MCF 10A (cell line): ENCODE results near the gene HDGFL2. TPM values are rescaled to one million over a fixed set of nuclear protein-coding genes. Genes with fewer than 3 reads are reported as not detected.

Experiments
- BruUV-seq: library from RNA; stranded (reverse); fragments of 400-500 nt; replicated peaks from 2 replicates; lab custom pipeline; 2021; lab: Mats Ljungman, UMichigan
- CTCF ChIA-PET: fragments of 300-600 bp; sonication (Branson Sonifier 250); formaldehyde crosslinking; extraction: SDS; loops from one replicate; lab custom pipeline; 2021; ENCODE audit warnings: antibody characterized with exemption, inconsistent platforms; lab: Yijun Ruan, JAX
- POLR2A ChIA-PET: fragments of 300-600, 350-650 bp; sonication (Branson Sonifier 250); formaldehyde crosslinking; extraction: SDS; loops from one replicate; lab custom pipeline; 2020; ENCODE audit warnings: antibody characterized with exemption, inconsistent platforms; lab: Yijun Ruan, JAX
- DNase-seq: peaks from one replicate; pipeline ENCODE4 v3.0.0-alpha.2; 2018; ENCODE audit not compliant: unreplicated experiment
- H3K27ac Mint-ChIP-seq: one replicate; pipeline ENCODE4 v1.8.0; 2022; ENCODE audit warnings: mild to moderate bottlenecking, low read depth, mixed read lengths; ENCODE audit not compliant: unreplicated experiment
- H3K27me3 Mint-ChIP-seq: one replicate; pipeline ENCODE4 v1.8.0; 2022; ENCODE audit warnings: mixed read lengths; ENCODE audit not compliant: insufficient read depth, unreplicated experiment
- H3K36me3 Mint-ChIP-seq: one replicate; pipeline ENCODE4 v1.8.0; 2022; ENCODE audit warnings: mild to moderate bottlenecking, moderate library complexity, mixed read lengths; ENCODE audit not compliant: insufficient read depth, unreplicated experiment
- H3K4me1 Mint-ChIP-seq: one replicate; pipeline ENCODE4 v1.8.0; 2022; ENCODE audit warnings: mixed read lengths; ENCODE audit not compliant: insufficient read depth, unreplicated experiment
- H3K4me3 Mint-ChIP-seq: one replicate; pipeline ENCODE4 v1.8.0; 2022; ENCODE audit warnings: mild to moderate bottlenecking, moderate library complexity, mixed read lengths; ENCODE audit not compliant: unreplicated experiment
- H3K9me3 Mint-ChIP-seq: one replicate; pipeline ENCODE4 v1.8.0; 2022; ENCODE audit warnings: mixed read lengths; ENCODE audit not compliant: unreplicated experiment
- CTCF ChIP-seq: fragments of 200-600 bp; IDR thresholded peaks from one replicate; pipeline ENCODE4 v1.8.0; 2022; ENCODE audit warnings: antibody characterized with exemption, mild to moderate bottlenecking; ENCODE audit not compliant: unreplicated experiment
- intact Hi-C: fragments of 100-400 bp; cut with micrococcal nuclease; formaldehyde crosslinking; loops from 2 replicates; pipeline ENCODE4 v1.14.1; 2022
- total RNA-seq: library from RNA; stranded (reverse); gene quantifications from 2 replicates; pipeline ENCODE4 v1.2.3, GENCODE V29; 2022

HDGFL2 gene
- total RNA-seq, 1 experiment from 2014 or later, result 46.3 TPM

DNA sequence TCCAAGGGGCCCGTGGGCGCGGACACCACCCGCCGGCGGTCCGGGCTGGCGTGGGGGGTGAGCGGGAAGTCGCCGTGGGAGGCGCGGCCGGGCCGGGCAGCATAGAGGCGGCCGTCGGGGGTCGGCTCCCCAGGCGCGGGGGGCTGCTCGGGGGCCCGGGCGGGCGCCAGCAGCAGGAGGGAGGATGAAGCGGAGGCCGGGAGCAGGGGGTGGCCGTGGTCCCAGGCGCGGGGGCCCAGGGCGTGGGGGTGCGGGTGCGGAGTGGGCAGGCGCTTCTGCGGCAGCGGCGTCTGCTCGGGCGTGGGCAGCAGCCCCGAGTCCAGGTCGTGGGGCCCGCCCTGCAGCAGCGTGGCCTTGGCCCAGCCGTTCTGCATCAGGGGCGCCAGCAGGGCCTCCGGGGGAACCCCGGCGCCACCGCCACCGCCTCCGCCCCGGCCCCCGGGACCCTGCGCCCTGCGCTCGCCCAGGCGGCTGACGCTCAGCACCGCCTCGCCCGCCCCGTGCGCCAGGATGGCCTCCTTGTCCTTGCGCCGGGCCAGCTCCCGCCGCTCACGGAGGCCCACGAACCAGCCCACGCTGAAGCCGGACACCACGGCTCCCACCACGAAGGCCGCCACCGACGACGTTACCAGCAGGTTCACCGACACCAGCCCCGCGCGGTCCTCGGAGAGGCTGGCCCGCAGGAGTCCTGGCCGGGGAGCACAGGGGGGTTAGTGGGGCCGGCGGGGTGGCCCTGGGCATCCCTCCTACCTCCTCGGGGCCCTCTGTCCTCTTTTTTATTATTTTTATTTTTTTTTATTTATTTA lies 71.9 kb downstream of the HDGFL2 start:
- Mint-ChIP-seq H3K27ac (no peak overlapping the region), H3K27me3 (no peaks in the 10 kb centered on the region), H3K9me3 (no peaks in the 10 kb centered on the region), H3K36me3 (peaks cover 6% of the 10 kb centered on the region), H3K4me3 (no peak overlapping the region), H3K4me1 (no peaks in the 10 kb centered on the region)
- TF ChIP-seq CTCF, result no peak
- DNase-seq, result no peak
- no TSS peak for BruUV-seq
- CTCF ChIA-PET, result interaction anchor here (0.7 kb wide), 1 partner anchor 19 kb away, joined by 4 read pairs; no protein-coding TSS in a partner anchor
- intact Hi-C loops, result no loop called here
- POLR2A ChIA-PET, result no interaction called here

GRCh38 chr19:4547303-4548237 lies 75.5 kb downstream of the HDGFL2 start:
- ChIA-PET POLR2A (interaction anchor here (0.7 kb wide), 1 partner anchor 128 kb away, joined by 4 read pairs; no protein-coding TSS in a partner anchor), CTCF (interaction anchor here (0.6 to 3.3 kb wide), 10 partner anchors 9 to 923 kb away, joined by 3 to 13 read pairs (median 4); no protein-coding TSS in a partner anchor)
- peak; percentile 54 for DNase-seq
- no peaks in the 10 kb centered on the region for H3K4me1 Mint-ChIP-seq
- H3K36me3 Mint-ChIP-seq, result peaks cover 6% of the 10 kb centered on the region
- H3K27ac Mint-ChIP-seq, result no peak overlapping the region
- intact Hi-C loops, result no loop called here
- peaks cover under 1% of the 10 kb centered on the region for H3K9me3 Mint-ChIP-seq
- peak; percentile 40 for TF ChIP-seq CTCF
- H3K27me3 Mint-ChIP-seq, result peaks cover 13% of the 10 kb centered on the region
- BruUV-seq, result no TSS peak
- no peak overlapping the region for H3K4me3 Mint-ChIP-seq

DNA sequence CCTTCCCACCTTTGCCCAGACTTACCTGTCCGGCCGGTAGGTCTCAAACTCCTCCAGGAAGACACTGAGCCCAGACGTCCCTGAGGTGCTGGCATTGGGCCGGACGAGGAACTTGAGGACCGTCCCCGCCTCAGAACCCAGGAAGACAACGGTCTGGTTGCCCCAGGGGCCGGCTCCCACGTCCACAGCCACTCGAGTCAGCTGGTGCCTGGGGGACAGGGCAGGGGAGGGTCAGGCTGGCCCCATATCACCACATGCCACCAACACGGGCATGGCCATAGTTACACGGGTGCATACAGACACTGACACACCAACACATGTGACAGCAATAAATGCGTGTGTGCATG lies 76.1 kb downstream of the HDGFL2 start:
- H3K4me1 Mint-ChIP-seq, result no peaks in the 10 kb centered on the region
- H3K9me3 Mint-ChIP-seq, result peaks cover 7% of the 10 kb centered on the region
- ChIA-PET POLR2A (no interaction called here), CTCF (interaction anchor here (0.7 to 3.3 kb wide), 4 partner anchors 22 to 88 kb away, joined by 4 to 13 read pairs (median 6); no protein-coding TSS in a partner anchor)
- BruUV-seq, result no TSS peak
- no peak overlapping the region for H3K4me3 Mint-ChIP-seq
- peaks cover 6% of the 10 kb centered on the region for H3K36me3 Mint-ChIP-seq
- TF ChIP-seq CTCF, result no peak
- no peak for DNase-seq
- H3K27ac Mint-ChIP-seq, result no peak overlapping the region
- intact Hi-C loops, result no loop called here
- peaks cover 19% of the 10 kb centered on the region for H3K27me3 Mint-ChIP-seq
